HG03060 (cell line): ENCODE data around the gene CDH22.

Experiments used
- ATAC-seq: cut with Tn5 transposase; IDR thresholded peaks from one replicate; pipeline ENCODE4 v1.9.1; 2021; ENCODE audit warnings: low read depth, moderate number of reproducible peaks; ENCODE audit not compliant: unreplicated experiment

The CDH22 gene

DNA sequence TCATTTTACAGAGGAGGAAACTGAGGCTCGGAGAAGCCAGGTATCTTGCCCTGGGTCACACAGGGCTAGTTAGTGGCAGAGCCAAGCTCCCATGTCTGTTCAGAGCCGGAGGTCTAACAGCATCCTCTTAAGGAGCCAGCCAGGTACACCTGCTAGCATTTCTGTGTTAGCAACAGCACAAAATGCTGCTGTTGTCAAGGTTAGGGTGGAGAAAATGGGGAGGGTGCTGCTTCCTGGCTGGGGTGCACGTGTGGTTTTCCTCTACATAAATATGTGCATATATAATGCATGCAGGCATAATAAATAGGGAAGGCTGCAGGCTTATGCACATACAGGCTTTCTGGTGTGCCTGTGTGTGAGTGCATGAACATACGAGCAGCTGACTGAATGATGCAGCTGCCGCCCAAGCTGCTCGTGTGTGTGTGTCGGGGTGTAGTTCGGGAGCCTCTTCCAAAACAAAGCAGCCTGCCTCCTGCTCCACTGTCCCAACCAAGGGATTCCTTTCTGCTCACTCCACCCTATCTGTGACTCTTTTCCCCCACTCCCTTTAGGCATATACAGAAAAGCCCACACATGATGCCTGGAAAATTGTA, 103.6 kb downstream of the CDH22 start:
- no peak for ATAC-seq

DNA sequence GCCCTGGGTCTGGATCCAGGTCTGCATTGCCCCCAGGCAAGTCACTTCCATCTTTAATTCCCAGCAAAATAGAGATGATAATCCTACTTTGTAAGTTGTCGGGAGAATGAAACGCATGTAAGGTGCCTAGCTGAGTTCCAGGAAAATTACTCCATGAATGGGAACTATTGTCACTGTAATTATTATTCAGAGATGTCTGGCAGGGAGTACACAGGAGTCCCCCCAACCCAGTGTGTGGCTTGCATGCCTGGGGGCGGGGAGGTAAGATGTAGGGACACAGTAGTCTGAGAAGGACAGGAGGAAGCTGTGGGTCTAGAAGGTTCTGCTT, 104.8 kb downstream of the CDH22 start:
- ATAC-seq = no peak

DNA sequence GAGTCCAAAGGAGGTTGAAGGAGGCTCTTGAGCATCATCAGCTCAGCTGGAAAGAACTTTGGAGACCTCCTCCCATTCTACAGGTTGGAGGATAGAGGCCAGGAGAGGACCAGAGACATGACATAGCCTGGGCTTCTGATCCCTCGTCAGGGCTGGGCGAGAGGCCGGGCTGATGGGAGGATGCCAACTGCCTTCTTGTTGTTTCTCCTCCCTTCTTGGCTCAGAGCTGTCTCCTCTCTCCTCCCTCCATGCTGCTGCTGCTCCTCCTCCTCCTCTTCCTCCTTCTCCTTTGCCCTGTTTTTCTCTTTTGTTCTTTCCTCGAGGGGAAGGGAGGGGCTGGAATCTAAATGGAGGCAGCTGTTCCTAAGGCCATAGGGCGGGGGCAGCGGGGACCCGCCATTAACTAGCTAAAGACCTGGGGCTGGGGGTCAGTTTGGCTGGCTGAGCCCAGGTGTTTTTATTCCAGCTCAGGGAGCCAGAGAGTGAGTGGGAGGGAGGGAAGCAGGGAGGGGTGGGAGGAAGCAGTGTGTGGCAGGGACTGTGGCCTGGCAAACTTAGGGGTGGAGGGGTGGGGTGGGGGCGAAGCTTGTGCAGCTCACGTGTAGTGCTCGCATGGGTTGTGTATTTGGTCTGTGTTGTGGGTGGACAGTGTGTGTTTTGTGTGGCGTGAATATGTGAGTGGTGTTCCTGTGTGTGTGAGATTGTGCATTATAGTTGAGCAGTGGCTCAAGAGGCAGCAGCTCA, 105.4 kb downstream of the CDH22 start:
- ATAC-seq = no peak

DNA sequence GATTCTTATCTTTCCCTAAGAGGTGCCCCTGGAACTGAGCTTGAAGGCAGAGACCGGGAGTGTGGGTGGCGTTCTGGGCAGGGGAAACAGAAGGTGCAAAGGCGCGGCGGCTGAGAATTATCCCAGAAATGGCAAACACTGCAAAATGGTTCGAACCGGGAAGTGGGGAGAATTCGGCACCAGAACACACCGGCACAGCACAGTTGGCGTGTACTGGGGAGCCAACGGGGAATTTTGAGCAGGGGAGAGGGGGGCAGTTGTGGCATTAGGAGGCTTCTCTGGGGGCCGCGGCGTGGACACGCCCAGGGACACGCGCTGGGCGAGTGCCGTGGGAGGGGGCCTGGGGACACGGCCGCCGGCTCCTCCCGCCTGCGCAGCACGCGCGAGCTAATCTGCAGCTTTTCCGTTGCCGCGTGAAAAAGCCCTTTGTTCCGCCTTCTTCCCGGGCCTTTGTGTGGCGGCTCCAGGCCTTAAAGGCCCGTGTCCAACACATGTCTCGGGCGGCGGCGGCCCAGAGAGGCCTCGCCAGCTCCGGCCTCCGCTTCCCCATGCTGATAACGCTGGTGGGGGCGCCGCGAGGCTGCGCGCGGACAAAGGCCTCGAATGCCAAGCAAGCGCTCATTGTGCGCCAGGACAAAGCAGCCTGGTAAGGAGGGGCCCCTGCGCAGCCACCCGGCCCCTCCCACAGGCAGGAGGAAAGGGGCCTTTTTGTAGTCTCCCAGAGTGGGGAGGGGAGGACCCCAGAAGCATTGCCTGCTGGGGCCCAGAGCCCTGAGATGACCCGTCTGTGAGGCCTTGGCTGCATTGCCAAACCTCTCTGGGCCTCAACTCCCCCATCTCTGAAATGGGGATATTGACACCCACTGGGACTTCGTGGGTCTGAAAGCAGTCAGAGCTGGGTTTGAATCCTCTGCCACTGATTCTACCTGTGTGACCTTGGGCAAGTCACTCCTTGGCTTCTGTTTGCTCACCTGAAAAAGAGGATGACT, 107.4 kb downstream of the CDH22 start:
- no peak for ATAC-seq

DNA sequence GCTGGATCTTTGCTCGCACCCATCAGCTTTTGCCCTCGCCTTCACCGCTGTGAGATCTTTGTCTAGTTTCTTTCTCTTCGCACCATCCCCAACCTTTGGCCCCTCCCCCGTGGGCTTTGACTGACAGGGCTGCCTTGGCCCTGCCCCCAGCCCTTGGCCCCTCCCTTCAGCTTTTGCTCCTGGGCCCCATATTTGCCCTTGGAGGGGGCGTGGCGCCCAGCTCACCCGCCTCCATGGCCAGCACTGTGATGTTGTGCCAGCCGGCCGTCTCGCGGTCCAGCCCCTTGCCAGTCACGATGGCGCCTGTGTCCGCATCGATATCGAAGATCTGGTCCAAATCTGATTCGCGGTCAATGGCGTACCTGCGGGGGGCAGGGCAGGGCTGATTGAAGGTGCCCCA, 109.1 kb downstream of the CDH22 start:
- no peak for ATAC-seq

DNA sequence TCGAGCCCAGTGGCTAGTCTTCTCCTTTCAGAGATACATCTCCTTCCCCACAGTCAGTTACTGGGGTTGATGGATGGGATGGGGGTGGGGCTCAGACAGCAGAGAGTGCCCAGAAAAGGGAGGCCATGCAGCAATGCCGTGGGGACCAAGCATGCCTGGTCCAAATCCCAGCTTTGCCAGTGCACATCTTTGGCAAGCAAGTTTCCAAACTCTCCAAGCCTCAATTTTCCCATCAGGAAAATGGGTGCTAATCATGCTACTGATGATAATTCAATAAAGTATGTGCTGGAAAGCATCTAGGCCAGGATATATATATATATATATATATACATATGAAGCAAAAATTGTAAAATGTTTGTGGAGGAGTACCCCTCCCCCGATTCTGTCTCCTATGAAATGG, 111.3 kb downstream of the CDH22 start:
- no peak for ATAC-seq

DNA sequence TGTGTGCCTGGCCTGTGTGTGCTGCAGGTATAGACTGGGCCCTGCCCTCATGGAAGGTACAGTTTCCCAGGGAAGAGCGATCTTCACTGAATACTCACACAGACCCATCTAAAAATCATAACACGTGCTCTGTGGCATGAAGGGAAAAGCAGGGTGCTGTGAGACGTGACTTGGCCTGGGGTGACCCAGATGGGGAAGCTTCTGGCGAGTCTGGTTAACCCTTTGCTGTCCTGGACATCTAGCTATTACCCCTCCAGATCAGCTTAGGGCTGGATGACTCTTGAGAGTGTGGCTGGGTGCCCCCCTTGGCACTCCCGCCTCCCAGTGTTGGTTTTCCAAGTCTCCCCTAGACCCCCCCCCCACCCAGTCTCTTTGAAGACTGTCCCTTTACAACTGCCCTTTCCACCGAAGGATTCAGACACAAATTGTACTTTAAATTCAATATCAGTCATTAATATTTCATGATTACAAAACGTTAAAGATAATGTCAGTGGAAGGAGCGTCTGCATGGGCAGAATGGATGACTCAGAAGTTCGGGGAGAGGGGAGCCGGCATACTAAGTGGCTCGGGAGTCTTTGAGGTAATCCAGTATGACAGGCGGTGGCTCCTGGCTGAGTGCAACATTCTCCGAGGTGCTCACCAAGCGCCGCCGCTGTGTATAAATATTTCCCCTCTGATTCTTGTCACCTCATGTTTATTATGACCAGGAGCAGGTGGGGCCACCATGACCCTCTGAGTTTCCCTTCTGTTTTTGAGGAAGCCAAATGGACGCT, 112.8 kb downstream of the CDH22 start:
- no peak for ATAC-seq

DNA sequence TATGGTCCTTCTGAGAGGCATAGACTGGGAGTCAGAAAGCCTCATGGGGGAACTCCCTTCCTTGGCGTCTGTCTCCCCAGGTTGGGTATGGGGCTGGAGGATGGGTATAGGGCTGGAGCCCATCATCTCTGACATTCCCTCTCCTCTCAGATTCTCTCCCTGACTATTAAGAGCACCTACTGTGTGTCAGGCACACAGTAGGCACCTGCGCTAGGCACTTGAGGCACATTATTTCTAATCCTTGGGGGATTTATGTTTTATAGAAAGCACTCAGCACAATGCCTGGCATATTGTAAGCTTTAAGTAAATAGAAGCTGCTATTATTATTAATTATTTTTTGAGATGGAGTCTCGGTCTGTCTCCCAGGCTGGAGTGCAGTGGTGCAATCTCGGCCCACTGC, 113.9 kb downstream of the CDH22 start:
- ATAC-seq = no peak

DNA sequence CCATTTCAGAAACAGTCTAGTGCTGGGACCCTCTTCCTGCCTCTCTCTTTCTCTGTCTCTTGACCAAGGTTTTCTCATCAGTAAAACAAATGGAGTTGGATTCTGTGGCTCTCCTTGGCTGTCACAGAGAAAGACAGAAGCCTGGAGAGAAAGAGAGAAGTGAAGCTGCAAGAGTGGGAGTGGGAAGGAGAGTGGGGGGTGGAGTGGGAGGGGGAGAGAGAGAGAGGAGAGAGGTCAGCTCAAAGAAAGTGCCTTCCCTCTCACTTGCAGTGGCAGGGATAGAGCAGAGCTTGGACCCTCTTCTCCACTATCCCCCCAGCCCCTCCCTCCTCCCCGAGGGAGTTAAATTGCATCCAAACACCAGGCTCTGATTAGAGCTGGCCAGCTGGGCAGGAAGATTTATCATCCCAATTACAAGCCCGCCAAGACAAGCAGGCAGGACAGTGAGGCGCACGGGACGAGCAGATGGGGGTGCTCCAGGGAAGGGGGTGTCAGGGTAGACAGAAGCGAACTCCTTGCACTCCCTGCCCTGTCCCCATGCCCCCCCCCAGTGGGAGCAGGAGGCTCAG, 115.8 kb downstream of the CDH22 start:
- no peak for ATAC-seq

DNA sequence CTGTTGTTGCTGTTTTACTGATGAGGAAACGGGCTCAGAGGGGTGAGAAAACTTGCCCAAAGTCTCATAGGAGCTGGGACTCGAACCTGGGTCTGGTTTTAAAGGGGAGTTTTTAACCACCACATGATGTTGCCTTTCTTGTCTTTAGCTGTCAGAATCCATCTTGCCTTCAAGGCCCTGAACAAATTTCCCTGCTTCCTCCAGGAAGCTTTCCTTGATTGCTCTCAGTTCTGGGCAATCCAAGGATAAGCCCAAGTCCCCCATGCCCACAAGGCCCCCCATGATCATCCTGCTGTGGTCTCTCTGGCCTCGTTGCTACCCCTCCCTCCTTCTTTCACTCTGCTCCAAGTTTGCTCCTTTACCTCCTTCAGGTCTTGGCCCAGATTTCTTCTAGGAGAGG, 116.7 kb downstream of the CDH22 start:
- no peak for ATAC-seq

DNA sequence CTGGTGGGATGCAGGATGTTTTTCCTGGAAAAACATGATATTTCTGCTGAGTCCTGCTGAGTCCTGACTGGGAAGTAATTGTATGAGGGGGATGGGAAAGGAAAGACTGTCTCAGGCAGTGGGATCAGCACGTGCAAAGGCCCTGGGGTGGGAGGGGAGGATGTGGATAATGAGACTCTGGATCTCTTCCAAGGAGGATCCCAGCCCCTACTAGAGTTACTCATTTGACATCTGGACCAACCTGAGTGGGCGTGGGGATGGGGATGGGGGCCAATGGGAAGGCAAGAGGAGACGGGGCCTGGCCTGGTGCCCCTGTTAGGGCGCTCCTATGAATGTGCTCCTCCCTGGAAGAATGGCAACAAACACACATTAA, 117.1 kb downstream of the CDH22 start:
- ATAC-seq = no peak

DNA sequence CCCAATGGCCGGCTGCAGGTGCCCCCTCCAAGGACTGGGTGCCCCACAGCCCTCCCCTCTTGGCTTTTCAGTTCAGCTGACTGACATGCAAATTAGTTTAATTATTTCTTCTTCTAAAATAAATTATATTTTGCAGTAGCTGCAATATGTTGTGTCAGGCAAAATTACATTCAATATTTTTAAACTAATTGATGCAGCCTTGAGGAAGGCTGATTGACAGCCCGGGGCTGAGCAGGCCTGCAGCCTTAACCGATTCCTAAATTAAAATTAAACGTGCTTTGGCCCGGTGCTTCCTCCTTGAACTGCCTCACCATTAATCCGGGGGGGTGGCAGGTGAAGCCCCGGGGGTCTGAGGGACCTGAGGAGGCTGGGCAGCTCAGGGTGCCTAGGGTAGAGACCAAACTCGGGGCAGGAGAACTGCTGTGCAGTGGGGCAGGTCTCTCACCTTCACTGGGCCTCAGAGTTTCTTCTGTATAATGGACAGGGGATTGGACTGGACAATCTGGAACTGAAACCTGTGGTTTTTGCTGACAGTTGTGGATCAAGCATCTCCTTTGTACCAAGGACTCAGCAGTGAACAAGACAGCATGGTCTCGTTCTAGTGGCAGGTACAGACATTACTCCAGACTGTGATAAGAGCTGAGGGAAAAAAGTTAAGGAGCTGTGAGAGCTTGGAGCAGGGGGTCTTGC, 117.7 kb downstream of the CDH22 start:
- ATAC-seq = no peak

DNA sequence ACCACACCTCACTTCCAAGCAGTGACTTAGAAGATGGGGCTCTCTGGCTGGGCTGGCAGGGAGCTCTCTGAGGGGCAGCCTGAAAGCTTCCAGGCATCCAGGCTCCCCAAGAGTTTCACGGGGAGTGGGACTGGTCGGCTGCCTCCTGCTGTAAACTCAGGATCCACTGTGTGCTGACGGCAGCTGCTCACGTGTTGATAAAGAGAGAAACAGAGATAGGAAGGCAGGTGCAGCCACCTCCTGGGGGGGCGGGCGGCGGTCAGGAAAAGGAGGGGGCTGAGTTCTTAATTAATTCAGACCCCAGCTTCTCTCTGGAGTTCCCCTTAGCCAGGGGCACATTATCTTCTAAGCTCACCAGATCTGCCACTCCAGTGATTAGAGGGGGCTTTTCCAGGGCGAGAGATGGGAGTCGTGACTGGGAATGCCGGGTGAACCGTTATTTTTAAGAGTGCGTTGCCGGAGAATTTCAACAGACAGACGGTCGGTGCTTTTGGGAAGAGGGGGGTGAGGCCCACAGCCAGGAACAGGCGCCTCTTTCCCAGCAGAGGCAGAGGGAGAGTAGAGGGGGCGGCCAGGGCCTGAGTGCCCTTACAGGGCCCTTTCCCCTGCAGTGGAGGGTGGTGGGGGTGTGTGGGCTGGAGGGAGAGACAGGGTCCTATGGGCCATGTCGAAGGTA, 119.3 kb downstream of the CDH22 start:
- no peak for ATAC-seq

DNA sequence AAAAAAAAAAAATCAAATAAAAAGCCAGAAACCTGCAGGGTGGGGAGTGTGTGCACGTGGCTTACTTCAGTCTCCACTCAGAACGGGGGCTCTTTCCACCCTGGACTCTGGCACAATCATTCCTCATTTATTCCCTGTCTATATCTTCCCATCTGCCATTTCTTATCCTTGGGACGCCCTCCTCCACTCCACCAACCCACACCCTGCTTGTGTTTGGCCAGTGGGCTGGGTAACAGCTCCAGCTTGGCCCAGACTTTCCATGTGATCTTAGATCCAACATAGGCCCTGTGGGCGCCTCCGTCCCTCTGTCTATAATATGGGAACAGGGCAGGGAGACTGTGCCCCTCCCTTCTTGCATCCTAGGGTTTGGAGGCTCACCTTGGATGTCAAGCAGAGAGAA, 122.1 kb downstream of the CDH22 start:
- no peak for ATAC-seq

DNA sequence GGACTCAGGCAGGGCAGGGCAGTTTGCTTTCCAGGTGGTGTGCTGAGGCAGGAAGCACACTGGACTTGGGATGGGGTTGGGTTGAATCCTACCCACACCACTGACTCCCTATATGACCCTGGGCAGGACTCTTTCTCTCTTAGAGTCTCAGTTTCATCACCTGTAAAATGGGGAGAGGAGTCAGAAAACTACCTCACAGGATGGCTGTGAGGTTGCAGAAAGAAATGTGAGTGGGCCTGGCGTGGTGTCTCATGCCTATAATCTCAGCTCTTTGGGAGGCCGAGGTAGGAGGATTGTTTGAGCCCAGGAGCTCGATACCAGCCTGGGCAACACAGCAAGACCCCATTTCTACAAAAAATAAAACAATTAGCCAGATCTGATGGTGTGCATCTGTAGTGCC, 122.9 kb downstream of the CDH22 start:
- no peak for ATAC-seq

DNA sequence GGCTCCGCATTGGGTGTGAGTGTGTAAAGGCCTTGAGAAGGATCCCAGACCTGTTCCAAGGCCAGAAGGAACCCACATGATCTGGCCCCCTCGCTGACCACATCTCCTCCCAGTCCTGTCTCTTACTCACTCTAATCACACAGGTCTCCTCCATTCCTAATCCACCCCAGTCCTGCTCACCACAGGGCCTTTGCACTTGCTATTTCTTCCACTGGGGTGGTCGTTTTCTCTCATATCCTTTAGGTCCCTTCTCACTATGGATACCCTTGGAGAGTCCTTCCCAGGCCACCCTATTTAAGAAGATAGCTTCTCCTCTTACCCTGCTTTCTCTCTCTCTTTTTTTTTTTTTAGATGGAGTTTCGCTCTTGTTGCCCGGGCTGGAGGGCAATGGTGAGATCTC, 124.5 kb downstream of the CDH22 start:
- no peak for ATAC-seq

DNA sequence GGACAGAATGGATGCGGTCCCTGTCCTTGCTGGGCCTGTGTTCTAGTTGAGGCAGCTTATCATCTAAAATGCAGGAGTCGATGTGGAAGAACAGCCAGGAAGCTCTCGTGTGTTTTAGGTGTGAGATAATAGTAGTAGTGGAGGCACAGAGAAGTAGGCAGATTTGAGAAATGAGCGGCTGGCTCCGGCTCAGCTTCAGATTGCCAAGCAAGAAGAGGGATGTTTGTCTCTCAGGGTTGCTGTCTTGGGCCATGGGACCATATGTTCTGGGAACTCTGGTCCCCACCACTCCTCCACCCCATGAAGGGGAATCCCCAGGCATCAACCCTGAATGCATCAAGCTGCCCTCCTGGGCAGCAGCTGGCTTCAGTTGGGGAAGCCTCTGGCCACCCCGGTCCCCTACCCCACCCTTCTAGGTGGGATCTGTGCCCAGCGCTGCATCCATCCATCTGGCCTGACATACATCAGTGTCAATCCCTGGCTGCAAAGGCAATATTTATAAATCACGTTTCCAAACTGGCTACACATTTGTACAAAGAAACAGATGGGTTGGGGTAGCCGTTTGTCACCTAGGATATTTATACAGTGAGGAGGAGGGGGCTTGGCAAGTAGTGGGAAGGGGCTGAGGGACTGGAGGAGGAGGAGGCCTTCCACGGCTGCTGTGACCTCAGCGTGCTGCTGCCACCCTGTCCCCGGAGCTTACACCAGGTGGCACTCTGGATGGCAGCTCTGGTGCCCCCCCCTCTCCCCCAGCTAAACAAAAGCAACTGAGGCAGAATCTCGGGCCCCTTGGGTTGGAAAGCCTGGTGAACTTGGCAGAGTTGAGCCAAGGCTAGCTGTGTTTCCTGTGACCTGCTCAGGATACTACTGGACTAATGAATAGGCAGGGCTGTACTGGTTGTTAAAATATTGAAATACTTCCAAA, 125.8 kb downstream of the CDH22 start:
- ATAC-seq = no peak

DNA sequence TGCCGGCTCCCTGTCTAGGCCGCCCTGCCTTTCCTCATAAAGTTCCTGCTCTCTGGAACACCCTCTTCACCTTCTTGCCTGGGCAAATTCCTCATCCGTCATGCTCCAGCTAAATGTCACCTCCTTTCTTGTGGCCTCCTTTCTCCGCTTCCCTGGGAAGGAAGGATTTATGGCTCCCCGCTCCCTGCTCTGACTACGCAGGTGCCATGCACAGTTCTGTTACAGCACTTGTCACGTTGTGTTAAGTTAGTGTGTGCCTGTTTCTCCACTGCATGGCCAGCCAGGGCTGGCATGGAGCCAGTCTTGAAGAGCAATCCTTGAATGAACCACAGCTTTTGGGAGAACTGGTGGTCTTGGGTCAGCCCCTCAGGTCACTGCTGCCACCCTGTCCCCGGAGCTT, 128.4 kb downstream of the CDH22 start:
- no peak for ATAC-seq
